ENCODE data around the gene CFAP210. TPM values are rescaled to one million over a fixed set of nuclear protein-coding genes. Genes with fewer than 3 reads are reported as not detected.

Gene CFAP210
- polyA plus RNA-seq, 1 donor, result 0.13 TPM

Other genes starting within 250 kb of the CFAP210 start
- gene BBS5, start 214.9 kb downstream of the CFAP210 start, polyA plus RNA-seq, result 5.8 TPM
- gene KLHL41, start 184.7 kb downstream of the CFAP210 start, polyA plus RNA-seq, result 5.1 TPM
- 33.9 TPM for gene FASTKD1, start 120.5 kb downstream of the CFAP210 start, polyA plus RNA-seq
- 75.2 TPM for gene PPIG, start 110.1 kb downstream of the CFAP210 start, polyA plus RNA-seq
- 18.1 TPM for gene PHOSPHO2, start 64 bp upstream of the CFAP210 start, polyA plus RNA-seq
- 38.1 TPM for gene KLHL23, start 39.4 kb upstream of the CFAP210 start, polyA plus RNA-seq
- 124 TPM for gene SSB, start 104.5 kb upstream of the CFAP210 start, polyA plus RNA-seq
- gene METTL5, start 130.5 kb upstream of the CFAP210 start, polyA plus RNA-seq, result 48.5 TPM
- 24.0 TPM for gene UBR3, start 133.0 kb upstream of the CFAP210 start, polyA plus RNA-seq

Measured in large intestine (tissue), 1 donor.